ENCODE measurements around the gene DEFB132.
A peak's percentile ranks its signal among the peaks of the same experiment; 100 is the strongest.
"Not testable (repeated sequence)": the region's sequence is repeated elsewhere in the genome, so short reads cannot be mapped to it uniquely, and the experiment has no call there.

The DEFB132 gene

GRCh38 chr20:237489-237888 lies 20.0 kb upstream of the DEFB132 start:
- DNase-seq (ENCODE audit: extremely low spot score), result peak; percentile 34
- no peak for TF ChIP-seq CTCF (IDR thresholded peaks at IDR 0.05; ENCODE audit: control extremely low read depth, extremely low read depth, low read depth, missing control alignments)
- ChIA-PET CTCF (interaction anchor here (0.8 to 2.7 kb wide), 3 partner anchors 12 to 93 kb away, joined by 3 to 6 read pairs (median 5); no protein-coding TSS in a partner anchor), POLR2A (no interaction called here)

GRCh38 chr20:237929-238328 lies 19.6 kb upstream of the DEFB132 start:
- ChIA-PET CTCF (interaction anchor here (0.8 to 2.7 kb wide), 3 partner anchors 12 to 93 kb away, joined by 3 to 6 read pairs (median 5); no protein-coding TSS in a partner anchor), POLR2A (no interaction called here)
- peak; percentile 28 for DNase-seq (ENCODE audit: extremely low spot score)
- TF ChIP-seq CTCF (IDR thresholded peaks at IDR 0.05; ENCODE audit: control extremely low read depth, extremely low read depth, low read depth, missing control alignments), result no peak

- ChIA-PET POLR2A (no interaction called here), CTCF (interaction anchor here (1.0 to 2.0 kb wide), 3 partner anchors 23 to 88 kb away, joined by 3 to 5 read pairs (median 4); no protein-coding TSS in a partner anchor)
- no peak for DNase-seq (ENCODE audit: extremely low spot score)
- TF ChIP-seq CTCF (IDR thresholded peaks at IDR 0.05; ENCODE audit: control extremely low read depth, extremely low read depth, low read depth, missing control alignments), result no peak
Observed at GRCh38 chr20:242905-243304, 14.6 kb upstream of the DEFB132 start.

- ChIA-PET POLR2A (no interaction called here), CTCF (no interaction called here)
- no peak for DNase-seq (ENCODE audit: extremely low spot score)
- TF ChIP-seq CTCF (IDR thresholded peaks at IDR 0.05; ENCODE audit: control extremely low read depth, extremely low read depth, low read depth, missing control alignments), result no peak
Observed at GRCh38 chr20:251354-251753, 6.2 kb upstream of the DEFB132 start.

- POLR2A ChIA-PET, result no interaction called here
- no peak for TF ChIP-seq CTCF (IDR thresholded peaks at IDR 0.05; ENCODE audit: control extremely low read depth, extremely low read depth, low read depth, missing control alignments)
- no peak for DNase-seq (ENCODE audit: extremely low spot score)
- CTCF ChIA-PET, result interaction anchor here (1.8 kb wide), 1 partner anchor 13 kb away, joined by 8 read pairs; no protein-coding TSS in a partner anchor
Observed at GRCh38 chr20:252801-253200, 4.7 kb upstream of the DEFB132 start.

GRCh38 chr20:253447-253846 lies 4.1 kb upstream of the DEFB132 start:
- DNase-seq (ENCODE audit: extremely low spot score); POLR2A ChIA-PET: not testable (repeated sequence)
- CTCF ChIA-PET, result interaction anchor here (1.8 kb wide), 1 partner anchor 13 kb away, joined by 8 read pairs; no protein-coding TSS in a partner anchor

- ChIA-PET POLR2A (no interaction called here), CTCF (interaction anchor here (0.9 to 1.7 kb wide), 5 partner anchors 8 to 72 kb away, joined by 3 to 10 read pairs (median 8); no protein-coding TSS in a partner anchor)
- no peak for DNase-seq (ENCODE audit: extremely low spot score)
- no peak for TF ChIP-seq CTCF (IDR thresholded peaks at IDR 0.05; ENCODE audit: control extremely low read depth, extremely low read depth, low read depth, missing control alignments)
Observed at GRCh38 chr20:258269-258858, 840 bp downstream of the DEFB132 start.

All from GM10248 (cell line).